Measurements from ENCODE around the gene SDR42E2. TPM values are rescaled to one million over a fixed set of nuclear protein-coding genes. Genes with fewer than 3 reads are reported as not detected.
"Not testable (repeated sequence)": the region's sequence is repeated elsewhere in the genome, so short reads cannot be mapped to it uniquely, and the experiment has no call there.

Gene SDR42E2
- polyA plus RNA-seq: 0.06 TPM
- long read RNA-seq, donor 1: 0 reads
- long read RNA-seq, donor 2: 0 reads
- long read RNA-seq, donor 3: 0 reads
- long read RNA-seq, donor 4: 0 reads
- long read RNA-seq, donor 5: 0 reads
- long read RNA-seq, donor 6: 0 reads
- long read RNA-seq, donor 7: 0 reads
- long read RNA-seq, donor 8: 0 reads
- long read RNA-seq, donor 9: 0 reads
- long read RNA-seq, donor 10: 0 reads
- long read RNA-seq, donor 11: 0 reads

GRCh38 chr16:22161999-22162655 lies at the start of gene SDR42E2:
SDR42E2 (plus strand) TSS chr16:22162506; CDS start chr16:22165583, 3,077 bp downstream.
- no peaks in the 10 kb centered on the region for H3K4me1 ChIP-seq (ENCODE audit: control insufficient read depth, insufficient read depth, low read length)
- no peaks in the 10 kb centered on the region for H3K36me3 ChIP-seq (ENCODE audit: control insufficient read depth, insufficient read depth, low read length)
- H3K9me3 ChIP-seq (ENCODE audit: control insufficient read depth, low read depth, low read length): no peaks in the 10 kb centered on the region
- H3K4me3 ChIP-seq (ENCODE audit: low read length): no peak within 1 kb of the TSS
- 62% methylated on average over 2 of the region's 40 CpGs for WGBS (ENCODE audit: insufficient coverage, low lambda C conversion rate)
- peak in 1 of 2 donors; percentile 46 for DNase-seq
- peaks cover 32% of the 10 kb centered on the region for H3K27me3 ChIP-seq (ENCODE audit: control insufficient read depth, insufficient read depth, low read length)
- H3K27ac ChIP-seq (ENCODE audit: low read length): no peak within 1 kb of the TSS

- WGBS (ENCODE audit: insufficient coverage, low lambda C conversion rate): no CpG with 5 or more reads among the region's 2 CpGs
- no peak overlapping the region for H3K4me3 ChIP-seq (ENCODE audit: low read length)
Observed at GRCh38 chr16:22116095-22116700, 46.1 kb upstream of the SDR42E2 start.

GRCh38 chr16:22117609-22118008 lies 44.7 kb upstream of the SDR42E2 start:
- Histone ChIP-seq H3K9me3 (ENCODE audit: control insufficient read depth, low read depth, low read length) (no peaks in the 10 kb centered on the region), H3K4me1 (ENCODE audit: control insufficient read depth, insufficient read depth, low read length) (no peaks in the 10 kb centered on the region), H3K27me3 (ENCODE audit: control insufficient read depth, insufficient read depth, low read length) (no peaks in the 10 kb centered on the region), H3K27ac (ENCODE audit: low read length) (no peak overlapping the region), H3K4me3 (ENCODE audit: low read length) (no peak overlapping the region), H3K36me3 (ENCODE audit: control insufficient read depth, insufficient read depth, low read length) (no peaks in the 10 kb centered on the region)
- DNase-seq: peak in 1 of 2 donors; percentile 57
- no CpG with 5 or more reads among the region's 2 CpGs for WGBS (ENCODE audit: insufficient coverage, low lambda C conversion rate)

More at GRCh38 chr16:22116095-22116700, 46.1 kb upstream of the SDR42E2 start:
- H3K9me3 ChIP-seq (ENCODE audit: control insufficient read depth, low read depth, low read length): no peaks in the 10 kb centered on the region
- no peaks in the 10 kb centered on the region for H3K4me1 ChIP-seq (ENCODE audit: control insufficient read depth, insufficient read depth, low read length)
- H3K36me3 ChIP-seq (ENCODE audit: control insufficient read depth, insufficient read depth, low read length): no peaks in the 10 kb centered on the region
- H3K27ac ChIP-seq (ENCODE audit: low read length): no peak overlapping the region
- no peak for DNase-seq
- no peaks in the 10 kb centered on the region for H3K27me3 ChIP-seq (ENCODE audit: control insufficient read depth, insufficient read depth, low read length)

GRCh38 chr16:22120440-22120839 lies 41.9 kb upstream of the SDR42E2 start:
- no peak overlapping the region for H3K4me3 ChIP-seq (ENCODE audit: low read length)
- WGBS (ENCODE audit: insufficient coverage, low lambda C conversion rate): no CpG with 5 or more reads among the region's 3 CpGs
- no peaks in the 10 kb centered on the region for H3K9me3 ChIP-seq (ENCODE audit: control insufficient read depth, low read depth, low read length)

GRCh38 chr16:22122239-22122638 lies 40.1 kb upstream of the SDR42E2 start:
- H3K4me3 ChIP-seq (ENCODE audit: low read length): no peak overlapping the region
- no peaks in the 10 kb centered on the region for H3K27me3 ChIP-seq (ENCODE audit: control insufficient read depth, insufficient read depth, low read length)
- H3K4me1 ChIP-seq (ENCODE audit: control insufficient read depth, insufficient read depth, low read length): no peaks in the 10 kb centered on the region
- no peaks in the 10 kb centered on the region for H3K36me3 ChIP-seq (ENCODE audit: control insufficient read depth, insufficient read depth, low read length)
- no peak for DNase-seq
- H3K27ac ChIP-seq (ENCODE audit: low read length): no peak overlapping the region
- H3K9me3 ChIP-seq (ENCODE audit: control insufficient read depth, low read depth, low read length): no peaks in the 10 kb centered on the region

More at GRCh38 chr16:22120440-22120839, 41.9 kb upstream of the SDR42E2 start:
- Histone ChIP-seq H3K4me1 (ENCODE audit: control insufficient read depth, insufficient read depth, low read length) (no peaks in the 10 kb centered on the region), H3K36me3 (ENCODE audit: control insufficient read depth, insufficient read depth, low read length) (no peaks in the 10 kb centered on the region), H3K27ac (ENCODE audit: low read length) (no peak overlapping the region), H3K27me3 (ENCODE audit: control insufficient read depth, insufficient read depth, low read length) (no peaks in the 10 kb centered on the region)
- no peak for DNase-seq

- no peak for DNase-seq
- WGBS (ENCODE audit: insufficient coverage, low lambda C conversion rate): 60% methylated on average over 1 of the region's 3 CpGs
- Histone ChIP-seq H3K27ac (ENCODE audit: low read length) (no peak overlapping the region), H3K4me1 (ENCODE audit: control insufficient read depth, insufficient read depth, low read length) (no peaks in the 10 kb centered on the region), H3K4me3 (ENCODE audit: low read length) (no peak overlapping the region), H3K27me3 (ENCODE audit: control insufficient read depth, insufficient read depth, low read length) (no peaks in the 10 kb centered on the region), H3K9me3 (ENCODE audit: control insufficient read depth, low read depth, low read length) (no peaks in the 10 kb centered on the region), H3K36me3 (ENCODE audit: control insufficient read depth, insufficient read depth, low read length) (no peaks in the 10 kb centered on the region)
Observed at GRCh38 chr16:22123146-22123545, 39.2 kb upstream of the SDR42E2 start.

GRCh38 chr16:22123759-22124490 lies 38.4 kb upstream of the SDR42E2 start:
- Histone ChIP-seq H3K9me3 (ENCODE audit: control insufficient read depth, low read depth, low read length) (no peaks in the 10 kb centered on the region), H3K27ac (ENCODE audit: low read length) (no peak overlapping the region), H3K27me3 (ENCODE audit: control insufficient read depth, insufficient read depth, low read length) (no peaks in the 10 kb centered on the region), H3K4me3 (ENCODE audit: low read length) (no peak overlapping the region), H3K36me3 (ENCODE audit: control insufficient read depth, insufficient read depth, low read length) (no peaks in the 10 kb centered on the region), H3K4me1 (ENCODE audit: control insufficient read depth, insufficient read depth, low read length) (no peaks in the 10 kb centered on the region)
- no CpG with 5 or more reads among the region's 7 CpGs for WGBS (ENCODE audit: insufficient coverage, low lambda C conversion rate)
- no peak for DNase-seq

GRCh38 chr16:22124583-22125284 lies 37.6 kb upstream of the SDR42E2 start:
- no peak overlapping the region for H3K27ac ChIP-seq (ENCODE audit: low read length)
- H3K9me3 ChIP-seq (ENCODE audit: control insufficient read depth, low read depth, low read length): no peaks in the 10 kb centered on the region
- WGBS (ENCODE audit: insufficient coverage, low lambda C conversion rate): 88% methylated on average over 3 of the region's 6 CpGs
- H3K36me3 ChIP-seq (ENCODE audit: control insufficient read depth, insufficient read depth, low read length): no peaks in the 10 kb centered on the region
- H3K27me3 ChIP-seq (ENCODE audit: control insufficient read depth, insufficient read depth, low read length): no peaks in the 10 kb centered on the region
- H3K4me1 ChIP-seq (ENCODE audit: control insufficient read depth, insufficient read depth, low read length): no peaks in the 10 kb centered on the region
- H3K4me3 ChIP-seq (ENCODE audit: low read length): no peak overlapping the region
- DNase-seq: no peak

- DNase-seq: no peak
- no peaks in the 10 kb centered on the region for H3K27me3 ChIP-seq (ENCODE audit: control insufficient read depth, insufficient read depth, low read length)
- H3K36me3 ChIP-seq (ENCODE audit: control insufficient read depth, insufficient read depth, low read length): no peaks in the 10 kb centered on the region
- H3K4me1 ChIP-seq (ENCODE audit: control insufficient read depth, insufficient read depth, low read length): no peaks in the 10 kb centered on the region
- no peak overlapping the region for H3K27ac ChIP-seq (ENCODE audit: low read length)
- no peaks in the 10 kb centered on the region for H3K9me3 ChIP-seq (ENCODE audit: control insufficient read depth, low read depth, low read length)
- H3K4me3 ChIP-seq (ENCODE audit: low read length): no peak overlapping the region
- no CpG with 5 or more reads among the region's 15 CpGs for WGBS (ENCODE audit: insufficient coverage, low lambda C conversion rate)
Observed at GRCh38 chr16:22126037-22126558, 36.2 kb upstream of the SDR42E2 start.

- H3K9me3 ChIP-seq (ENCODE audit: control insufficient read depth, low read depth, low read length); H3K27me3 ChIP-seq (ENCODE audit: control insufficient read depth, insufficient read depth, low read length); H3K36me3 ChIP-seq (ENCODE audit: control insufficient read depth, insufficient read depth, low read length); DNase-seq; H3K4me1 ChIP-seq (ENCODE audit: control insufficient read depth, insufficient read depth, low read length); H3K27ac ChIP-seq (ENCODE audit: low read length); H3K4me3 ChIP-seq (ENCODE audit: low read length): not testable (repeated sequence)
- no CpG with 5 or more reads among the region's 1 CpG for WGBS (ENCODE audit: insufficient coverage, low lambda C conversion rate)
Observed at GRCh38 chr16:22128537-22128936, 33.8 kb upstream of the SDR42E2 start.
